Glutamatergic neuron (in vitro differentiated cells): ENCODE results near the gene SERPINA5. TPM values are rescaled to one million over a fixed set of nuclear protein-coding genes. Genes with fewer than 3 reads are reported as not detected.
"Not testable (repeated sequence)": the region's sequence is repeated elsewhere in the genome, so short reads cannot be mapped to it uniquely, and the experiment has no call there.

Experiments
- DNase-seq: peaks from one replicate; pipeline ENCODE4 v3.0.0; 2022
- H3K27ac Mint-ChIP-seq: one replicate; pipeline ENCODE4 v1.8.0; 2020; ENCODE audit warnings: mild to moderate bottlenecking, mixed read lengths, inconsistent platforms; ENCODE audit not compliant: unreplicated experiment
- H3K27me3 Mint-ChIP-seq: one replicate; pipeline ENCODE4 v1.8.0; 2020; ENCODE audit warnings: mild to moderate bottlenecking, moderate library complexity, mixed read lengths, inconsistent platforms; ENCODE audit not compliant: unreplicated experiment
- H3K36me3 Mint-ChIP-seq: one replicate; pipeline ENCODE4 v1.8.0; 2020; ENCODE audit warnings: mild to moderate bottlenecking, mixed read lengths, inconsistent platforms; ENCODE audit not compliant: unreplicated experiment
- H3K4me1 Mint-ChIP-seq: one replicate; pipeline ENCODE4 v1.8.0; 2020; ENCODE audit warnings: mild to moderate bottlenecking, low read depth, mixed read lengths, inconsistent platforms; ENCODE audit not compliant: unreplicated experiment
- H3K4me3 Mint-ChIP-seq: one replicate; pipeline ENCODE4 v1.8.0; 2020; ENCODE audit warnings: mild to moderate bottlenecking, mixed read lengths, inconsistent platforms; ENCODE audit not compliant: unreplicated experiment
- H3K9me3 Mint-ChIP-seq: one replicate; pipeline ENCODE4 v1.8.0; 2020; ENCODE audit warnings: mild to moderate bottlenecking, moderate library complexity, mixed read lengths, inconsistent platforms; ENCODE audit not compliant: unreplicated experiment
- CTCF ChIP-seq: fragments of 200-600 bp; sonication (generic); IDR thresholded peaks from one replicate; pipeline ENCODE4 v1.5.0; 2021; ENCODE audit not compliant: partially characterized antibody, unreplicated experiment
- total RNA-seq: library from RNA; stranded (reverse); fragmentation: NEBNext Ultra II Directional; extraction: Animal tissue kit (Norgen Biotek cat#: 25700); gene quantifications from one replicate; pipeline ENCODE4 v1.2.1, GENCODE V29; 2021; ENCODE audit not compliant: unreplicated experiment

Gene SERPINA5
- total RNA-seq, 1 donor from 2014 or later = not detected

- TF ChIP-seq CTCF = no peak
- no peaks in the 10 kb centered on the region for H3K36me3 Mint-ChIP-seq
- H3K4me3 Mint-ChIP-seq = no peak overlapping the region
- H3K4me1 Mint-ChIP-seq = no peaks in the 10 kb centered on the region
- no peak overlapping the region for H3K27ac Mint-ChIP-seq
- H3K9me3 Mint-ChIP-seq = no peaks in the 10 kb centered on the region
- no peaks in the 10 kb centered on the region for H3K27me3 Mint-ChIP-seq
- no peak for DNase-seq
Observed at GRCh38 chr14:94574336-94574735, 6.9 kb upstream of the SERPINA5 start.

GRCh38 chr14:94575730-94576585, 5.3 kb upstream of the SERPINA5 start:
- DNase-seq = no peak
- no peaks in the 10 kb centered on the region for H3K4me1 Mint-ChIP-seq
- H3K27me3 Mint-ChIP-seq = no peaks in the 10 kb centered on the region
- H3K9me3 Mint-ChIP-seq = no peaks in the 10 kb centered on the region
- no peak overlapping the region for H3K4me3 Mint-ChIP-seq
- no peaks in the 10 kb centered on the region for H3K36me3 Mint-ChIP-seq
- H3K27ac Mint-ChIP-seq = no peak overlapping the region
- TF ChIP-seq CTCF = no peak

GRCh38 chr14:94577472-94577871, 3.8 kb upstream of the SERPINA5 start:
- not testable (repeated sequence) for H3K36me3 Mint-ChIP-seq, H3K9me3 Mint-ChIP-seq, H3K27ac Mint-ChIP-seq, H3K4me3 Mint-ChIP-seq, H3K27me3 Mint-ChIP-seq, H3K4me1 Mint-ChIP-seq, DNase-seq

GRCh38 chr14:94578712-94579111, 2.5 kb upstream of the SERPINA5 start:
- peak; percentile 0 for DNase-seq
- Mint-ChIP-seq H3K4me1 (no peaks in the 10 kb centered on the region), H3K27me3 (no peaks in the 10 kb centered on the region), H3K9me3 (no peaks in the 10 kb centered on the region), H3K36me3 (no peaks in the 10 kb centered on the region), H3K4me3 (no peak overlapping the region), H3K27ac (no peak overlapping the region)
- TF ChIP-seq CTCF = no peak

- no peaks in the 10 kb centered on the region for H3K4me1 Mint-ChIP-seq
- H3K9me3 Mint-ChIP-seq = no peaks in the 10 kb centered on the region
- H3K27ac Mint-ChIP-seq = no peak overlapping the region
- peak; percentile 0 for DNase-seq
- peaks cover 8% of the 10 kb centered on the region for H3K36me3 Mint-ChIP-seq
- no peak for TF ChIP-seq CTCF
- peaks cover 4% of the 10 kb centered on the region for H3K27me3 Mint-ChIP-seq
- no peak overlapping the region for H3K4me3 Mint-ChIP-seq
Observed at GRCh38 chr14:94582199-94582750, 1.0 kb downstream of the SERPINA5 start.
